NOMO-1 (cell line): ENCODE measurements around the gene LRRFIP1.
"Not testable (repeated sequence)": the region's sequence is repeated elsewhere in the genome, so short reads cannot be mapped to it uniquely, and the experiment has no call there.

Experiments
- DNase-seq, 2 experiments: peaks; one replicate each; lab custom pipeline; 2025; ENCODE audit not compliant: unreplicated experiment in 2 of 2; lab: John Stamatoyannopoulos, UW

Gene LRRFIP1

GRCh38 chr2:237742614-237743013 is 115.2 kb downstream of the LRRFIP1 start:
- no peak for DNase-seq

- no peak for DNase-seq
These were observed 115.6 kb downstream of the LRRFIP1 start for GRCh38 chr2:237743024-237743423.

- no peak for DNase-seq
These were observed 116.3 kb downstream of the LRRFIP1 start for GRCh38 chr2:237743561-237744269.

GRCh38 chr2:237744270-237744612 is 116.9 kb downstream of the LRRFIP1 start:
- DNase-seq, result no peak

- DNase-seq, result peak; percentile 12 to 32
These were observed 117.3 kb downstream of the LRRFIP1 start for GRCh38 chr2:237744613-237745249.

- DNase-seq, result no peak
These were observed 117.8 kb downstream of the LRRFIP1 start for GRCh38 chr2:237745250-237745613.

GRCh38 chr2:237746302-237747080 is 119.1 kb downstream of the LRRFIP1 start:
- DNase-seq, result no peak

GRCh38 chr2:237747189-237747588 is 119.8 kb downstream of the LRRFIP1 start:
- no peak for DNase-seq

- no peak for DNase-seq
These were observed 121.6 kb downstream of the LRRFIP1 start for GRCh38 chr2:237749002-237749401.

GRCh38 chr2:237749961-237750360 is 122.6 kb downstream of the LRRFIP1 start:
- DNase-seq, result no peak

- not testable (repeated sequence) for DNase-seq
These were observed 123.1 kb downstream of the LRRFIP1 start for GRCh38 chr2:237750441-237750840.

- no peak for DNase-seq
These were observed 125.4 kb downstream of the LRRFIP1 start for GRCh38 chr2:237752761-237753165.

GRCh38 chr2:237754182-237754581 is 126.8 kb downstream of the LRRFIP1 start:
- no peak for DNase-seq

GRCh38 chr2:237754626-237755248 is 127.3 kb downstream of the LRRFIP1 start:
- no peak for DNase-seq

- no peak for DNase-seq
These were observed 130.2 kb downstream of the LRRFIP1 start for GRCh38 chr2:237757616-237758015.

GRCh38 chr2:237758185-237758584 is 130.8 kb downstream of the LRRFIP1 start:
- DNase-seq, result no peak

- no peak for DNase-seq
These were observed 131.8 kb downstream of the LRRFIP1 start for GRCh38 chr2:237759176-237759575.

- DNase-seq, result no peak
These were observed 133.4 kb downstream of the LRRFIP1 start for GRCh38 chr2:237760506-237761502.

- not testable (repeated sequence) for DNase-seq
These were observed 135.2 kb downstream of the LRRFIP1 start for GRCh38 chr2:237762291-237763182.
